ENCODE data around the gene MBD1. TPM values are rescaled to one million over a fixed set of nuclear protein-coding genes. Genes with fewer than 3 reads are reported as not detected.

The MBD1 gene
- total and polyA plus RNA-seq, 2 of the 13 experiments (the other 11 are each of a cell fraction or from before 2014, with no cell fraction given), result 25.5 to 28.6 TPM

DNA sequence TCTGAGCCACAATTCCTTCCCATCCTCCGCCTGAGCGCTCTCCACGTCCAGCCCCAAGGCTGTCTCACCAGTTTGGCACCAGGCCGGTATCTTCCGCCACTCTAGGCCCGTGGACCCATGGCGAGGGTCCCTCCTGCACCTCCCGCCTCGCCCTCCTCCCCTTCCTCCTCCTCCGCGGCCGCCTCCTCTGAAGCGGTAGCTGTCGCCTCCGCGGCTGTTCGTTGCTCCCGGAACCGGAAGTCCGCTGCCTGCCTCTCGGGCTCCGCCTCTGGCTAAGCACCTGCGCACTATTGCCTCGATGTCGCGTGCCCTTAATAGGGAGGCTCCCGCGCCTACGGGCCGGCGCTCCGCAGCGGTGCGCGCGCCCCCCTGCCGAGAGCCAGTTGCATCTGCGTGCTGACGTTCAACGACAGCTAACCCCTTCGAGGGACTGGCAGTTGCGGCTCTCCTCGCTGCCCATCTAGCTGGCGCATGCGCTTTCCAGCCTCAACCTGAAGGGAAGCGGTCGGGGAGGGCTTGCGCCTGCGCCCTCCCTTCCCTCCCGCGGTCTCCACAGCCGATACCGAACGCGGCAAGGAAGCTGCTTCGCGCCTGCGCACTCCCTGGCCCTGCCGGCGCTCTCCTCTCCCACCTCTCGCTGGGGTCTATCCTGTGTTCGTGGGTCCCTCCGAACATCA, at the start of gene MBD1 (continued):
- TF ChIP-seq, protein P1, sequence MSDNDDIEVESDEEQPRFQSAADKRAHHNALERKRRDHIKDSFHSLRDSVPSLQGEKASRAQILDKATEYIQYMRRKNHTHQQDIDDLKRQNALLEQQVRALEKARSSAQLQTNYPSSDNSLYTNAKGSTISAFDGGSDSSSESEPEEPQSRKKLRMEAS (IDR thresholded peaks at IDR 0.05), result peak; percentile 93
- TF ChIP-seq SMAD1 (CRISPR knock-in tag; IDR thresholded peaks at IDR 0.05; ENCODE audit: borderline replicate concordance, low read depth) (no peak; the same call in 1 of the 2 replicates), NFE2 (CRISPR knock-in tag; IDR thresholded peaks at IDR 0.05) (no peak), ZKSCAN5 (CRISPR knock-in tag; IDR thresholded peaks at IDR 0.05) (no peak), NCOA5 (CRISPR knock-in tag; IDR thresholded peaks at IDR 0.05) (no peak), JDP2 (CRISPR knock-in tag; IDR thresholded peaks at IDR 0.05; ENCODE audit: borderline replicate concordance) (no peak), ZNF12 (CRISPR knock-in tag; IDR thresholded peaks at IDR 0.05) (no peak), ZBTB37 (CRISPR knock-in tag; IDR thresholded peaks at IDR 0.05) (no peak), JUNB (CRISPR knock-in tag; IDR thresholded peaks at IDR 0.05; ENCODE audit: borderline replicate concordance) (no peak), ZNF7 (CRISPR knock-in tag; IDR thresholded peaks at IDR 0.05) (no peak), TCF12 (IDR thresholded peaks at IDR 0.05) (no peak), TCF12 (CRISPR knock-in tag; IDR thresholded peaks at IDR 0.05) (0 out of 2 replicates have a peak, but pooled peaks have one; percentile 47), XRCC5 (optimal IDR thresholded peaks at IDR 0.05; ENCODE audit: low read length) (peak; percentile 52), SOX6 (IDR thresholded peaks at IDR 0.05) (no peak), SOX6 (CRISPR knock-in tag; IDR thresholded peaks at IDR 0.05) (peak; percentile 49), SRSF4 (IDR thresholded peaks at IDR 0.05; ENCODE audit: low read depth, low read length, poor library complexity, severe bottlenecking) (no peak), SMARCC2 (IDR thresholded peaks at IDR 0.05) (no peak), DPF2 (CRISPR knock-in tag; IDR thresholded peaks at IDR 0.05; ENCODE audit: borderline replicate concordance, low read depth) (no peak), ZFP36L2 (CRISPR knock-in tag; IDR thresholded peaks at IDR 0.05) (no peak), NPAS2 (CRISPR knock-in tag; IDR thresholded peaks at IDR 0.05; ENCODE audit: borderline replicate concordance) (no peak), TEAD3 (CRISPR knock-in tag; optimal IDR thresholded peaks at IDR 0.05; ENCODE audit: borderline replicate concordance) (no peak), SSRP1 (CRISPR knock-in tag; IDR thresholded peaks at IDR 0.05) (no peak), ZNF652 (CRISPR knock-in tag; IDR thresholded peaks at IDR 0.05; ENCODE audit: borderline replicate concordance, low read depth) (peak; percentile 77), ZNF225 (CRISPR knock-in tag; IDR thresholded peaks at IDR 0.05) (peak; percentile 30; the same call in 1 of the 2 replicates), ZBTB7B (CRISPR knock-in tag; IDR thresholded peaks at IDR 0.05) (0 out of 2 replicates have a peak, but pooled peaks have one; percentile 52), ZNF17 (CRISPR knock-in tag; IDR thresholded peaks at IDR 0.05) (no peak), ZFX (CRISPR knock-in tag; IDR thresholded peaks at IDR 0.05; ENCODE audit: low read depth) (peak; percentile 93)
- TF ChIP-seq, protein P2, sequence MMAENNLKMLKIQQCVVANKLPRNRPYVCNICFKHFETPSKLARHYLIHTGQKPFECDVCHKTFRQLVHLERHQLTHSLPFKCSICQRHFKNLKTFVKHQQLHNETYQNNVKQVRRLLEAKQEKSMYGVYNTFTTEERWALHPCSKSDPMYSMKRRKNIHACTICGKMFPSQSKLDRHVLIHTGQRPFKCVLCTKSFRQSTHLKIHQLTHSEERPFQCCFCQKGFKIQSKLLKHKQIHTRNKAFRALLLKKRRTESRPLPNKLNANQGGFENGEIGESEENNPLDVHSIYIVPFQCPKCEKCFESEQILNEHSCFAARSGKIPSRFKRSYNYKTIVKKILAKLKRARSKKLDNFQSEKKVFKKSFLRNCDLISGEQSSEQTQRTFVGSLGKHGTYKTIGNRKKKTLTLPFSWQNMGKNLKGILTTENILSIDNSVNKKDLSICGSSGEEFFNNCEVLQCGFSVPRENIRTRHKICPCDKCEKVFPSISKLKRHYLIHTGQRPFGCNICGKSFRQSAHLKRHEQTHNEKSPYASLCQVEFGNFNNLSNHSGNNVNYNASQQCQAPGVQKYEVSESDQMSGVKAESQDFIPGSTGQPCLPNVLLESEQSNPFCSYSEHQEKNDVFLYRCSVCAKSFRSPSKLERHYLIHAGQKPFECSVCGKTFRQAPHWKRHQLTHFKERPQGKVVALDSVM (CRISPR knock-in tag; IDR thresholded peaks at IDR 0.05), result peak; percentile 70
- TF ChIP-seq, protein P3, sequence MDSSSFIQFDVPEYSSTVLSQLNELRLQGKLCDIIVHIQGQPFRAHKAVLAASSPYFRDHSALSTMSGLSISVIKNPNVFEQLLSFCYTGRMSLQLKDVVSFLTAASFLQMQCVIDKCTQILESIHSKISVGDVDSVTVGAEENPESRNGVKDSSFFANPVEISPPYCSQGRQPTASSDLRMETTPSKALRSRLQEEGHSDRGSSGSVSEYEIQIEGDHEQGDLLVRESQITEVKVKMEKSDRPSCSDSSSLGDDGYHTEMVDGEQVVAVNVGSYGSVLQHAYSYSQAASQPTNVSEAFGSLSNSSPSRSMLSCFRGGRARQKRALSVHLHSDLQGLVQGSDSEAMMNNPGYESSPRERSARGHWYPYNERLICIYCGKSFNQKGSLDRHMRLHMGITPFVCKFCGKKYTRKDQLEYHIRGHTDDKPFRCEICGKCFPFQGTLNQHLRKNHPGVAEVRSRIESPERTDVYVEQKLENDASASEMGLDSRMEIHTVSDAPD (CRISPR knock-in tag; IDR thresholded peaks at IDR 0.05), result no peak

Data from HepG2 (cell line).